CD14-positive monocyte (primary cell): ENCODE results near the gene ZBTB8B. TPM values are rescaled to one million over a fixed set of nuclear protein-coding genes. Genes with fewer than 3 reads are reported as not detected.
"Not testable (repeated sequence)": the region's sequence is repeated elsewhere in the genome, so short reads cannot be mapped to it uniquely, and the experiment has no call there.

Experiments used
- DNase-seq, 3 donors: peaks; one replicate each; pipeline ENCODE4 v3.0.0-alpha.2; 2011 to 2022
- H2AFZ ChIP-seq: 2 replicates; pipeline ENCODE4 v1.6.0; 2012; ENCODE audit warnings: mild to moderate bottlenecking, low read depth, low read length, inconsistent platforms; ENCODE audit not compliant: insufficient read depth, poor library complexity, severe bottlenecking
- H3K27ac ChIP-seq, 2 donors: 1 replicate in 1 of 2; 2 replicates in 1 of 2; pipeline ENCODE4 v1.5.1; 2012 to 2013; ENCODE audit warnings: low read length in 2 of 2, control low read depth in 1 of 2, inconsistent platforms in 1 of 2, low read depth in 1 of 2, mild to moderate bottlenecking in 1 of 2
- H3K27me3 ChIP-seq, 2 donors: one replicate each; pipeline versions ENCODE4 v1.6.0 to v1.6.1; 2011 to 2013; ENCODE audit warnings: low read length in 2 of 2; ENCODE audit not compliant: control insufficient read depth in 2 of 2, insufficient read depth in 2 of 2
- H3K36me3 ChIP-seq, 2 donors: replicated peaks in 1 of 2; 1 replicate in 1 of 2; 2 replicates in 1 of 2; pipeline versions ENCODE4 v1.5.1 to v1.6.1; 2012 to 2013; ENCODE audit warnings: low read length in 2 of 2, control low read depth in 1 of 2, inconsistent platforms in 1 of 2, mild to moderate bottlenecking in 1 of 2; ENCODE audit not compliant: insufficient read depth in 2 of 2, control insufficient read depth in 1 of 2
- H3K4me1 ChIP-seq, 2 donors: 1 replicate in 1 of 2; 2 replicates in 1 of 2; pipeline versions ENCODE4 v1.5.1 to v1.6.1; 2012 to 2013; ENCODE audit warnings: low read length in 2 of 2, control low read depth in 1 of 2, inconsistent platforms in 1 of 2, mild to moderate bottlenecking in 1 of 2, moderate library complexity in 1 of 2; ENCODE audit not compliant: insufficient read depth in 2 of 2, control insufficient read depth in 1 of 2
- H3K4me2 ChIP-seq: replicated peaks from 2 replicates; pipeline ENCODE3; 2012; ENCODE audit warnings: low read length, moderate library complexity, mild to moderate bottlenecking; ENCODE audit not compliant: poor library complexity, severe bottlenecking; ENCODE audit errors: extremely low read depth
- H3K4me3 ChIP-seq, 3 experiments: fragments of 200-600 bp in 1 of 3; sonication (generic) in 1 of 3; replicated peaks in 1 of 3; 1 replicate in 2 of 3; 2 replicates in 1 of 3; pipeline ENCODE4 v1.5.1; 2011 to 2013; ENCODE audit warnings: low read length in 3 of 3, mild to moderate bottlenecking in 3 of 3, control low read depth in 2 of 3, low read depth in 2 of 3, inconsistent platforms in 1 of 3, moderate library complexity in 1 of 3
- H3K79me2 ChIP-seq: 2 replicates; pipeline ENCODE4 v1.6.0; 2012; ENCODE audit warnings: mild to moderate bottlenecking, control low read depth, inconsistent platforms, low read length, moderate library complexity; ENCODE audit not compliant: insufficient read depth
- H3K9ac ChIP-seq: 2 replicates; pipeline ENCODE4 v1.6.0; 2017; ENCODE audit warnings: low read length, mild to moderate bottlenecking; ENCODE audit not compliant: insufficient read depth, poor library complexity, severe bottlenecking
- H3K9me3 ChIP-seq, 2 donors: replicated peaks in 1 of 2; 1 replicate in 1 of 2; 2 replicates in 1 of 2; pipeline versions ENCODE4 v1.5.1 to v1.6.1; 2012 to 2013; ENCODE audit warnings: low read length in 2 of 2, control low read depth in 1 of 2; ENCODE audit not compliant: control insufficient read depth in 1 of 2, insufficient read depth in 1 of 2
- H4K20me1 ChIP-seq: 2 replicates; pipeline ENCODE4 v1.6.0; 2012; ENCODE audit warnings: mild to moderate bottlenecking, low read length, control low read depth, moderate library complexity; ENCODE audit not compliant: insufficient read depth
- H3K27ac Mint-ChIP-seq, 7 donors: one replicate each; pipeline ENCODE4 v1.8.0; 2020; ENCODE audit warnings: mild to moderate bottlenecking in 7 of 7, mixed read lengths in 7 of 7, moderate library complexity in 6 of 7, inconsistent platforms in 2 of 7
- H3K27me3 Mint-ChIP-seq, 3 donors: one replicate each; pipeline ENCODE4 v1.8.0; 2021 to 2022; ENCODE audit warnings: low read depth in 3 of 3, mild to moderate bottlenecking in 3 of 3, mixed read lengths in 3 of 3, moderate library complexity in 3 of 3, inconsistent platforms in 1 of 3
- H3K36me3 Mint-ChIP-seq, 2 donors: one replicate each; pipeline ENCODE4 v1.8.0; 2020; ENCODE audit warnings: mixed read lengths in 2 of 2, inconsistent platforms in 1 of 2, mild to moderate bottlenecking in 1 of 2
- H3K4me1 Mint-ChIP-seq: one replicate; pipeline ENCODE4 v1.8.0; 2020; ENCODE audit warnings: mild to moderate bottlenecking, mixed read lengths
- H3K4me3 Mint-ChIP-seq, 2 donors: one replicate each; pipeline ENCODE4 v1.8.0; 2020; ENCODE audit warnings: mild to moderate bottlenecking in 2 of 2, mixed read lengths in 2 of 2, moderate library complexity in 1 of 2
- H3K9me3 Mint-ChIP-seq, 7 donors: one replicate each; pipeline ENCODE4 v1.8.0; 2020 to 2022; ENCODE audit warnings: mixed read lengths in 7 of 7, mild to moderate bottlenecking in 6 of 7, moderate library complexity in 6 of 7, inconsistent platforms in 2 of 7
- WGBS: methylation state at CpG from one replicate; pipeline ENCODE4 v1.1.5; 2013; ENCODE audit warnings: missing lambda C conversion rate; ENCODE audit not compliant: insufficient coverage; 5-methylcytosine and 5-hydroxymethylcytosine counted together
- intact Hi-C, 2 donors: fragments of 100-400 bp; cut with micrococcal nuclease; formaldehyde crosslinking; loops; one replicate each; pipeline versions ENCODE4 v1.15.0 to v1.15.1; 2023
- polyA plus RNA-seq, 3 donors: library from polyadenylated mRNA; depleted of rRNA in 1 of 3; unstranded in 2 of 3; stranded (reverse) in 1 of 3; fragments of 300-500 nt in 2 of 3; fragments of >200 nt in 1 of 3; fragmentation: Illumina TruSeq in 2 of 3; gene quantifications; 1 replicate in 2 of 3; 2 replicates in 1 of 3; pipeline ENCODE4 v1.2.3, GENCODE V29; 2012 to 2021
- TF ChIP-seq, protein P1 (sequence below): fragments of 200-600 bp; IDR thresholded peaks from one replicate; pipeline ENCODE4 v1.8.0; 2022; ENCODE audit warnings: antibody characterized with exemption, mild to moderate bottlenecking

Gene ZBTB8B
- polyA plus RNA-seq, 3 donors: not detected

GRCh38 chr1:32448773-32449456, 16.0 kb upstream of the ZBTB8B start:
- Mint-ChIP-seq H3K27me3 (peaks cover 10 to 29% (median 19%) of the 10 kb centered on the region in 3 donors), H3K4me3 (no peak overlapping the region), H3K4me1 (peaks cover 2% of the 10 kb centered on the region), H3K9me3 (peaks cover 9 to 27% (median 13%) of the 10 kb centered on the region in 7 donors), H3K27ac (no peak overlapping the region), H3K36me3 (no peaks in the 10 kb centered on the region)
- no peak overlapping the region for H3K4me3 ChIP-seq
- no peak overlapping the region for H3K27ac ChIP-seq
- DNase-seq: no peak
- H4K20me1 ChIP-seq: no peaks in the 10 kb centered on the region
- no peak overlapping the region for H3K9ac ChIP-seq
- peaks cover 3 to 17% of the 10 kb centered on the region in 2 donors for H3K9me3 ChIP-seq
- H3K36me3 ChIP-seq: no peaks in the 10 kb centered on the region
- WGBS: 89% methylated on average over 6 of the region's 12 CpGs
- no peak overlapping the region for H3K4me2 ChIP-seq
- no peaks in the 10 kb centered on the region for H3K79me2 ChIP-seq
- TF ChIP-seq, protein P1, sequence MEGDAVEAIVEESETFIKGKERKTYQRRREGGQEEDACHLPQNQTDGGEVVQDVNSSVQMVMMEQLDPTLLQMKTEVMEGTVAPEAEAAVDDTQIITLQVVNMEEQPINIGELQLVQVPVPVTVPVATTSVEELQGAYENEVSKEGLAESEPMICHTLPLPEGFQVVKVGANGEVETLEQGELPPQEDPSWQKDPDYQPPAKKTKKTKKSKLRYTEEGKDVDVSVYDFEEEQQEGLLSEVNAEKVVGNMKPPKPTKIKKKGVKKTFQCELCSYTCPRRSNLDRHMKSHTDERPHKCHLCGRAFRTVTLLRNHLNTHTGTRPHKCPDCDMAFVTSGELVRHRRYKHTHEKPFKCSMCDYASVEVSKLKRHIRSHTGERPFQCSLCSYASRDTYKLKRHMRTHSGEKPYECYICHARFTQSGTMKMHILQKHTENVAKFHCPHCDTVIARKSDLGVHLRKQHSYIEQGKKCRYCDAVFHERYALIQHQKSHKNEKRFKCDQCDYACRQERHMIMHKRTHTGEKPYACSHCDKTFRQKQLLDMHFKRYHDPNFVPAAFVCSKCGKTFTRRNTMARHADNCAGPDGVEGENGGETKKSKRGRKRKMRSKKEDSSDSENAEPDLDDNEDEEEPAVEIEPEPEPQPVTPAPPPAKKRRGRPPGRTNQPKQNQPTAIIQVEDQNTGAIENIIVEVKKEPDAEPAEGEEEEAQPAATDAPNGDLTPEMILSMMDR: no peak
- no peak overlapping the region for H2AFZ ChIP-seq
- intact Hi-C loops: no loop called here
- no peaks in the 10 kb centered on the region for H3K4me1 ChIP-seq
- H3K27me3 ChIP-seq: peaks cover 0 to 2% of the 10 kb centered on the region in 2 donors

- intact Hi-C loops, H3K4me3 ChIP-seq, H3K4me2 ChIP-seq, H3K79me2 ChIP-seq, H3K4me1 ChIP-seq, H3K36me3 ChIP-seq, H3K27me3 ChIP-seq, H4K20me1 ChIP-seq, H3K27ac Mint-ChIP-seq, DNase-seq, H2AFZ ChIP-seq, H3K4me1 Mint-ChIP-seq, H3K4me3 Mint-ChIP-seq, H3K36me3 Mint-ChIP-seq, H3K27ac ChIP-seq, H3K9ac ChIP-seq: not testable (repeated sequence)
- Mint-ChIP-seq H3K9me3 (peaks cover 9 to 27% (median 13%) of the 10 kb centered on the region in 7 donors), H3K27me3 (peaks cover 10 to 29% (median 20%) of the 10 kb centered on the region in 3 donors)
- peaks cover 3 to 17% of the 10 kb centered on the region in 2 donors for H3K9me3 ChIP-seq
- 100% methylated on average over 4 of the region's 5 CpGs for WGBS
Measured at GRCh38 chr1:32449457-32449831, 15.4 kb upstream of the ZBTB8B start.
